ENCODE measurements around the gene IL20. TPM values are rescaled to one million over a fixed set of nuclear protein-coding genes. Genes with fewer than 3 reads are reported as not detected.

IL20 gene
- total and polyA plus RNA-seq, 2 of the 8 experiments (the other 6 are each of a cell fraction or from before 2014, with no cell fraction given), result not detected

- peaks cover 9 to 34% (median 29%) of the 10 kb centered on the region in 4 experiments for H3K27me3 ChIP-seq (replicated peaks in 1 of 4; ENCODE audit: control insufficient read depth in 3 of 4, extremely low read depth in 1 of 4, insufficient read depth in 3 of 4, low read length in 3 of 4)
- H2BK12ac ChIP-seq (ENCODE audit: low read depth, low read length), result peak overlapping the region; percentile 75; the same call in 1 of the 2 replicates
- H2BK5ac ChIP-seq (ENCODE audit: low read depth, low read length), result no peak overlapping the region
- 78% methylated on average over 23 of the region's 23 CpGs; no CpG with 5 or more reads in 1 of the 2 experiments for WGBS, 2 experiments (ENCODE audit: extremely low coverage in 1 of 2, insufficient coverage in 1 of 2, insufficient read length in 1 of 2, insufficient replicate concordance in 2 of 2, low coverage in 1 of 2, low lambda C conversion rate in 2 of 2, missing lambda C conversion rate in 1 of 2)
- no peak overlapping the region for H3K4ac ChIP-seq (replicated peaks; ENCODE audit: insufficient read length, low read depth, low read length)
- no peaks in the 10 kb centered on the region for H4K20me1 ChIP-seq (replicated peaks in 1 of 2; ENCODE audit: control insufficient read depth in 1 of 2, insufficient read depth in 2 of 2, low read length in 2 of 2)
- no peak overlapping the region for H2AK5ac ChIP-seq (ENCODE audit: low read depth, low read length)
- POLR2A ChIA-PET (ENCODE audit: partially characterized antibody), result no interaction called here
- FAIRE-seq (no peak), DNase-seq (ENCODE audit: low read depth in 1 of 2, low spot score in 2 of 2) (peak in 1 of 2 experiments; percentile 77)
- H3K4me2 ChIP-seq (ENCODE audit: insufficient read depth in 1 of 2, low read depth in 2 of 2, low read length in 2 of 2), result no peak overlapping the region
- no peaks in the 10 kb centered on the region for H3K79me2 ChIP-seq (ENCODE audit: control insufficient read depth in 1 of 2, insufficient read depth in 2 of 2, low read length in 2 of 2)
- no peak overlapping the region for H3K56ac ChIP-seq (replicated peaks; ENCODE audit: insufficient read length, low read depth, low read length)
- no peak overlapping the region for H3K27ac ChIP-seq (ENCODE audit: low read depth, low read length)
- H3K9me3 ChIP-seq (ENCODE audit: insufficient read depth in 2 of 2, low read depth in 1 of 2, low read length in 1 of 2), result no peaks in the 10 kb centered on the region
- TF ChIP-seq, protein P1, sequence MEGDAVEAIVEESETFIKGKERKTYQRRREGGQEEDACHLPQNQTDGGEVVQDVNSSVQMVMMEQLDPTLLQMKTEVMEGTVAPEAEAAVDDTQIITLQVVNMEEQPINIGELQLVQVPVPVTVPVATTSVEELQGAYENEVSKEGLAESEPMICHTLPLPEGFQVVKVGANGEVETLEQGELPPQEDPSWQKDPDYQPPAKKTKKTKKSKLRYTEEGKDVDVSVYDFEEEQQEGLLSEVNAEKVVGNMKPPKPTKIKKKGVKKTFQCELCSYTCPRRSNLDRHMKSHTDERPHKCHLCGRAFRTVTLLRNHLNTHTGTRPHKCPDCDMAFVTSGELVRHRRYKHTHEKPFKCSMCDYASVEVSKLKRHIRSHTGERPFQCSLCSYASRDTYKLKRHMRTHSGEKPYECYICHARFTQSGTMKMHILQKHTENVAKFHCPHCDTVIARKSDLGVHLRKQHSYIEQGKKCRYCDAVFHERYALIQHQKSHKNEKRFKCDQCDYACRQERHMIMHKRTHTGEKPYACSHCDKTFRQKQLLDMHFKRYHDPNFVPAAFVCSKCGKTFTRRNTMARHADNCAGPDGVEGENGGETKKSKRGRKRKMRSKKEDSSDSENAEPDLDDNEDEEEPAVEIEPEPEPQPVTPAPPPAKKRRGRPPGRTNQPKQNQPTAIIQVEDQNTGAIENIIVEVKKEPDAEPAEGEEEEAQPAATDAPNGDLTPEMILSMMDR (IDR thresholded peaks at IDR 0.05; ENCODE audit: control extremely low read depth in 1 of 3, insufficient read depth in 1 of 3, low read depth in 1 of 3, low read length in 3 of 3), result peak; percentile 68 to 78 (median 76)
- TF ChIP-seq YY1 (IDR thresholded peaks at IDR 0.05; ENCODE audit: low read depth, low read length) (peak; percentile 82), SIN3A (conservative IDR thresholded peaks at IDR 0.05 in 1 of 2, IDR thresholded peaks at IDR 0.05 in 1 of 2; ENCODE audit: low read depth in 1 of 2, low read length in 2 of 2) (no peak), RAD21 (IDR thresholded peaks at IDR 0.05 in 1 of 2, conservative IDR thresholded peaks at IDR 0.05 in 1 of 2; ENCODE audit: low read depth in 2 of 2, low read length in 2 of 2) (peak; percentile 45 to 57), RBBP5 (IDR thresholded peaks at IDR 0.05; ENCODE audit: borderline replicate concordance, low read depth, low read length) (no peak), CHD1 (IDR thresholded peaks at IDR 0.05; ENCODE audit: low read depth, low read length) (no peak), POU5F1 (IDR thresholded peaks at IDR 0.05; ENCODE audit: low read depth, low read length) (no peak), ASH2L (IDR thresholded peaks at IDR 0.05; ENCODE audit: low read length) (no peak)
- H3K23me2 ChIP-seq (ENCODE audit: low read depth, low read length), result peaks cover 8% of the 10 kb centered on the region; the same call in 1 of the 2 replicates
- H3K14ac ChIP-seq (ENCODE audit: insufficient read length), result no peak overlapping the region
- H2AFZ ChIP-seq (ENCODE audit: low read length), result peak overlapping the region; percentile 99
- CTCF ChIA-PET (ENCODE audit: partially characterized antibody), result interaction anchor here (0.8 to 6.5 kb wide), 39 partner anchors 9 to 274 kb away, joined by 3 to 63 read pairs (median 6); partner anchors contain the start of genes FCAMR, FCMR, IL20 and IL24
- no peak overlapping the region for H3K23ac ChIP-seq (ENCODE audit: insufficient read length)
- no peak overlapping the region for H2BK20ac ChIP-seq (ENCODE audit: low read length)
- H3K79me1 ChIP-seq (ENCODE audit: low read depth, low read length), result no peaks in the 10 kb centered on the region
- H4K91ac ChIP-seq (replicated peaks; ENCODE audit: insufficient read length, low read length), result no peak overlapping the region
- H3K4me1 ChIP-seq (replicated peaks in 1 of 4; ENCODE audit: control insufficient read depth in 3 of 4, insufficient read depth in 4 of 4, low read length in 3 of 4), result peaks cover 0 to 7% (median 3%) of the 10 kb centered on the region in 4 experiments; a peak in 4 of 7 replicates
- peak overlapping the region; percentile 76; the same call in 1 of the 2 replicates for H3K18ac ChIP-seq (ENCODE audit: extremely low read depth, low read length)
- peak overlapping the region; percentile 90; the same call in 1 of the 2 replicates for H2BK15ac ChIP-seq (ENCODE audit: low read length)
- H3K9ac ChIP-seq (replicated peaks in 1 of 4; ENCODE audit: extremely low read depth in 1 of 4, low read depth in 3 of 4, low read length in 3 of 4), result no peak overlapping the region
- H4K5ac ChIP-seq (ENCODE audit: insufficient read length, low read depth, low read length), result peak overlapping the region; percentile 15
- no peak overlapping the region for H2BK120ac ChIP-seq (replicated peaks; ENCODE audit: low read depth, low read length)
- no peak overlapping the region for H3K4me3 ChIP-seq (ENCODE audit: extremely low read depth in 1 of 4, insufficient read depth in 2 of 4, low read depth in 3 of 4, low read length in 4 of 4)
- H3K36me3 ChIP-seq (ENCODE audit: control insufficient read depth in 2 of 4, insufficient read depth in 4 of 4, low read length in 3 of 4), result no peaks in the 10 kb centered on the region
- no peak overlapping the region for H4K8ac ChIP-seq (ENCODE audit: extremely low read depth, insufficient read depth, low read length)
These were observed 42.0 kb downstream of the IL20 start for GRCh38 chr1:206907304-206907991.

Measured in H1 (cell line).